Endothelial cell of umbilical vein (primary cell): ENCODE data around the gene CPNE5.

Experiments used
- CTCF ChIP-seq, 2 donors: IDR thresholded peaks; 1 replicate in 1 of 2; 2 replicates in 1 of 2; pipeline ENCODE4 v1.5.1; 2011; ENCODE audit warnings: low read length in 2 of 2, mild to moderate bottlenecking in 2 of 2, moderate library complexity in 2 of 2, control low read depth in 1 of 2, inconsistent platforms in 1 of 2, low read depth in 1 of 2; ENCODE audit not compliant: insufficient read depth in 1 of 2; ENCODE audit errors: extremely low read depth in 1 of 2
- EZH2 ChIP-seq: IDR thresholded peaks from 2 replicates; pipeline ENCODE4 v1.6.1; 2012; ENCODE audit warnings: borderline replicate concordance, low read depth, mild to moderate bottlenecking, moderate library complexity, low read length, inconsistent platforms; ENCODE audit not compliant: severe bottlenecking
- FOS ChIP-seq: IDR thresholded peaks from 2 replicates; pipeline ENCODE4 v1.6.1; 2011; ENCODE audit warnings: mild to moderate bottlenecking, low read length, moderate library complexity, borderline replicate concordance; ENCODE audit not compliant: insufficient read depth
- GATA2 ChIP-seq: IDR thresholded peaks from 2 replicates; pipeline ENCODE4 v1.7.0; 2011; ENCODE audit warnings: low read depth, mild to moderate bottlenecking, moderate library complexity, mixed read lengths, low read length; ENCODE audit not compliant: insufficient read length, insufficient read depth
- JUN ChIP-seq: IDR thresholded peaks from 2 replicates; pipeline ENCODE4 v1.6.1; 2011; ENCODE audit warnings: borderline replicate concordance, low read depth; ENCODE audit not compliant: insufficient read length, insufficient read depth
- MAX ChIP-seq: IDR thresholded peaks from 2 replicates; pipeline ENCODE4 v1.6.1; 2011; ENCODE audit not compliant: insufficient read depth, insufficient read length
- MYC ChIP-seq: IDR thresholded peaks from one replicate; pipeline ENCODE4 v1.6.1; 2011; ENCODE audit warnings: mild to moderate bottlenecking, low read depth, low read length
- POLR2A ChIP-seq: IDR thresholded peaks from 2 replicates; pipeline ENCODE4 v1.6.1; 2012; ENCODE audit warnings: low read depth, mild to moderate bottlenecking, control low read depth, low read length
- POLR2AphosphoS5 ChIP-seq: IDR thresholded peaks from 2 replicates; pipeline ENCODE4 v1.6.1; 2012; ENCODE audit warnings: low read depth, mild to moderate bottlenecking, control low read depth, low read length, moderate library complexity; ENCODE audit not compliant: insufficient read depth

DNA sequence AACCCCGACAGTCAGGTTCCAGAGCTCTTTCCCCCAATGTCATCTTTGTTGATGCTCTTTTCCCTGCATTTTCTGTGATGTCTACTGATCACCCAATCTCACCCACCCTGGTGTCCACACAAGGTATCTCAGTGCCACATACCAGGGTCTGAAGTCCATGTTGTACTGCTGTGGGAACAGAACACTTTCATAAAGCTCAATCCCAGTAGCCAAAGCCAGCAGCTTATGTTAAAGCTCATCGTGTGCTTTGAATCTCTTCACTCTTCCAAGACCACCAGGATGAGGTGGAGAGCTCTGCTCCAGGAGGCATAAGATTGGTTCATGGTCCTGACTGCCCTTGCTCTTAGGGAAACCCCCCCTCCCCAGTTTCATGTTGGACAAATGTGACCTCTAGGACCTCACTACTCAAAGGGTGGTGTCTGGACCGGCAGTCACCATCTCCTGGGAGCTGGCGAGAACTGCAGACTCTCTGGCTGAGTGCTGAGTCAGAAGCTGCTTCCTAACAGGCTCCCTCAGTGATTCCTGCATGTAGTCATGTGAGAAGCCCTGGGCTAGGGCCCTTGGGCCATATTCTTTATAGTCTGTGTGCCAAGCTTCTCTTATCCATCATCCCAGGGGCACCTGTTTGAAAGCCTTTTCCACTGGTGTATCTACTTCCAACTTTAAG, 13.4 kb upstream of the CPNE5 start:
- TF ChIP-seq POLR2A: peak; percentile 19
- TF ChIP-seq CTCF (IDR thresholded peaks at IDR 0.05; ENCODE audit: extremely low read depth in 1 of 2, insufficient read depth in 1 of 2, low read depth in 1 of 2, low read length in 2 of 2): peak; percentile 15 to 23
- no peak for TF ChIP-seq GATA2
- no peak for TF ChIP-seq JUN
- no peak for TF ChIP-seq MAX
- no peak for TF ChIP-seq EZH2
- peak; percentile 12 for TF ChIP-seq POLR2AphosphoS5
- no peak for TF ChIP-seq FOS
- no peak for TF ChIP-seq MYC
